ENCODE data around the gene ADD3.

- TF ChIP-seq, protein P1, sequence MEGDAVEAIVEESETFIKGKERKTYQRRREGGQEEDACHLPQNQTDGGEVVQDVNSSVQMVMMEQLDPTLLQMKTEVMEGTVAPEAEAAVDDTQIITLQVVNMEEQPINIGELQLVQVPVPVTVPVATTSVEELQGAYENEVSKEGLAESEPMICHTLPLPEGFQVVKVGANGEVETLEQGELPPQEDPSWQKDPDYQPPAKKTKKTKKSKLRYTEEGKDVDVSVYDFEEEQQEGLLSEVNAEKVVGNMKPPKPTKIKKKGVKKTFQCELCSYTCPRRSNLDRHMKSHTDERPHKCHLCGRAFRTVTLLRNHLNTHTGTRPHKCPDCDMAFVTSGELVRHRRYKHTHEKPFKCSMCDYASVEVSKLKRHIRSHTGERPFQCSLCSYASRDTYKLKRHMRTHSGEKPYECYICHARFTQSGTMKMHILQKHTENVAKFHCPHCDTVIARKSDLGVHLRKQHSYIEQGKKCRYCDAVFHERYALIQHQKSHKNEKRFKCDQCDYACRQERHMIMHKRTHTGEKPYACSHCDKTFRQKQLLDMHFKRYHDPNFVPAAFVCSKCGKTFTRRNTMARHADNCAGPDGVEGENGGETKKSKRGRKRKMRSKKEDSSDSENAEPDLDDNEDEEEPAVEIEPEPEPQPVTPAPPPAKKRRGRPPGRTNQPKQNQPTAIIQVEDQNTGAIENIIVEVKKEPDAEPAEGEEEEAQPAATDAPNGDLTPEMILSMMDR (IDR thresholded peaks at IDR 0.05; ENCODE audit: low read depth, low read length, missing input control) = no peak
- TF ChIP-seq ZBTB33 (IDR thresholded peaks at IDR 0.05) = no peak
- TF ChIP-seq, protein P2, sequence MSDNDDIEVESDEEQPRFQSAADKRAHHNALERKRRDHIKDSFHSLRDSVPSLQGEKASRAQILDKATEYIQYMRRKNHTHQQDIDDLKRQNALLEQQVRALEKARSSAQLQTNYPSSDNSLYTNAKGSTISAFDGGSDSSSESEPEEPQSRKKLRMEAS (IDR thresholded peaks at IDR 0.05) = no peak
- TF ChIP-seq TAF1 (conservative IDR thresholded peaks at IDR 0.05) = no peak
- TF ChIP-seq, protein P3, sequence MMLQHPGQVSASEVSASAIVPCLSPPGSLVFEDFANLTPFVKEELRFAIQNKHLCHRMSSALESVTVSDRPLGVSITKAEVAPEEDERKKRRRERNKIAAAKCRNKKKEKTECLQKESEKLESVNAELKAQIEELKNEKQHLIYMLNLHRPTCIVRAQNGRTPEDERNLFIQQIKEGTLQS (IDR thresholded peaks at IDR 0.05) = no peak
- TF ChIP-seq JUND (IDR thresholded peaks at IDR 0.05) = no peak
- TF ChIP-seq RAD21 (IDR thresholded peaks at IDR 0.05) = no peak
- no peak for TF ChIP-seq REST (IDR thresholded peaks at IDR 0.05)
- no peak for TF ChIP-seq YY1 (IDR thresholded peaks at IDR 0.05)
- no peak for TF ChIP-seq HNF4A (conservative IDR thresholded peaks at IDR 0.05)
- TF ChIP-seq GABPA (IDR thresholded peaks at IDR 0.05 in 1 of 2, conservative IDR thresholded peaks at IDR 0.05 in 1 of 2) = no peak
- no peak for TF ChIP-seq FOXA1 (IDR thresholded peaks at IDR 0.05)
Observed at GRCh38 chr10:110093722-110094121, 85.9 kb downstream of the ADD3 start.
